ENCODE measurements around the gene BTBD10.
"Not testable (repeated sequence)": the region's sequence is repeated elsewhere in the genome, so short reads cannot be mapped to it uniquely, and the experiment has no call there.

BTBD10 gene

GRCh38 chr11:13438291-13438690 is 24.7 kb downstream of the BTBD10 start:
- no peak for DNase-seq

DNA sequence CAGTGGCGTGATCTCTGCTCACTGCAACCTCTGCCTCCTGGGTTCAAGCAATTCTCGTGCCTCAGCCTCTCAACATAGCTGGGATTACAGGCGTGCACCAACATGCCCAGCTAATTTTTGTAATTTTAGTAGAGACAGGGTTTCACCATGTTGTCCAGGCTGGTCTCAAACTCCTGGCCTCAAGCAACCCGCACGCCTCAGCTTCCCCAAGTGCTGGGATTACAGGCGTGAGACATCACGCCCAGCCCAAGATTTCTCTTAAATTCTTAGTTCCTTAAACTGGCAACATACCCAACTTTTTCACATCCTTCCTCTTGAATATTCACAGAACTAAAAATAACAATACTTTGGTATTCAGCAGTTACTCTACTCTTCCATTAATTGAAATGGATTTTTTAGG is 26.2 kb downstream of the BTBD10 start:
- DNase-seq: not testable (repeated sequence)

GRCh38 chr11:13434247-13435205 is 28.5 kb downstream of the BTBD10 start:
- DNase-seq: no peak

GRCh38 chr11:13433437-13433836 is 29.6 kb downstream of the BTBD10 start:
- no peak for DNase-seq

DNA sequence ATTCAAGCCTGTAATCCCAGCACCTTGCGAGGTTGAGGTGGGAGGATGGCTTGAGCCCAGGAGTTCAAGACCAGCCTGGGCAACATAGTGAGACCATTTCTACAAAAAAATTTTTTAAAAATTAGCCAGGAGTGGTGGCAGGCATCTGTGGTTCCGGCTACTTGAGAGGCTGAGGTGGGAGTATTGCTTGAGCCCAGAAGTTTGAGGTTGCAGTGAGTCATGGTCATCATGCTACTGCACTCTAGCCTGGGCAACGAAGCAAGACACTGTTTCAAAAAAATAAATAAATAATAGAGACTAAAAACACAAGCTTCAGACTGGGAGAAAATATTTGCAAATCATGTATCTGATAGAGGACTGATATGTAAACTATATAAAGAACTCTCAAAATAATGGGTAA is 33.2 kb downstream of the BTBD10 start:
- DNase-seq: no peak

DNA sequence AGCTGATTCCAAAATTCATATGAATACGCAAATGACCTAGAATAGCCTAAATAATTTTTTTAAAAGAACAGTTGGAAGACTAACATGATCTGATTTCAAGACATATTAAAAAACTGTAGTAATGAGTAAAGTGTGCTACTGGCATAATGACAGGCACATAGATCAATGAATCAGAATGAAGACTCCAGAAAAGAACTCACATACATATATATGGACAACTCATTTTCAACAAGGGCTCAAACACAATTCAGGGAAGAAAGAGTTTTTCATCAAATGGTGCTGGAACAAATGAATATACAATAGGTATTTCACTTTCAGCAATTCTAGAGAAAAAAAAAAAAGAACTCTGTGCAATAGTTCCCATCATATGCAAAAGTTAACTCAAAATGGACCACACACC is 33.7 kb downstream of the BTBD10 start:
- DNase-seq: no peak

- DNase-seq: no peak
These were observed 35.6 kb downstream of the BTBD10 start for GRCh38 chr11:13427440-13427839.

DNA sequence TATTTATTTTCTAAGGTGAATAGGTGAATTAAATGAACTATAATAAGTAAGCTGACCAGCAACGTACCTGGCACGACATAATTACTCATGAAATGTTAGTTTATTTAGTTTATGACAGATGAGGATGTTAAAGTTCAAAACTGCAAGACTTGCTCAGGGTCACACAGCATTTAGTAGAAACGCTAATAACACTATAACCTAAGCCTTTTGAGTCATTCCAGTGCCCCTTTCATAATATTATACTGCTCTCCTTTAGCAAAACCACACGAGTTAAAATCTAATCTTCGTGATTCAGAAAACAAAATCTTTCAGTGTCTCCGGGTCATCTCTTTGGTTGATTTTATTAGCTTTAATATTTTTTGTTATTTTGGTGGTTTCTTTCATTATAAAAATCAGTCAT is 39.6 kb downstream of the BTBD10 start:
- DNase-seq: no peak

DNA sequence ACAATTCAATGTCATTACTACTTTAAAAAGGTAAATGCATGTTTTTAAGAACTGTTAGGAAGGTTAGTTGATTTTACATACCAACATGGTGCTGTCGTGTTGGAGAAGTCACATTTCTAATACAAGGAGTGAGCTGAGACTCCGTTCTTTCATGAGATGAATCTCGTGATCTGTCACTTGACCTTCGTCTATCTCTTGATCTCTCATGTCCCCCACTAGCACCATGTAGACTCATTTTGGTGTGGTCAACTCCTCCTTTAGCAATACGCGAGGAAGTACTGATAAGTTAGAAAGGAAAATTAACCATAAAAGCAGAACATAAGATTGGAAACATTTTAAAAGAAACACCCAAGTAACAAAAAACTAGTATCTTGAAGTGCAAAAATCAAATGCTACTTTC is 41.5 kb downstream of the BTBD10 start:
- no peak for DNase-seq

DNA sequence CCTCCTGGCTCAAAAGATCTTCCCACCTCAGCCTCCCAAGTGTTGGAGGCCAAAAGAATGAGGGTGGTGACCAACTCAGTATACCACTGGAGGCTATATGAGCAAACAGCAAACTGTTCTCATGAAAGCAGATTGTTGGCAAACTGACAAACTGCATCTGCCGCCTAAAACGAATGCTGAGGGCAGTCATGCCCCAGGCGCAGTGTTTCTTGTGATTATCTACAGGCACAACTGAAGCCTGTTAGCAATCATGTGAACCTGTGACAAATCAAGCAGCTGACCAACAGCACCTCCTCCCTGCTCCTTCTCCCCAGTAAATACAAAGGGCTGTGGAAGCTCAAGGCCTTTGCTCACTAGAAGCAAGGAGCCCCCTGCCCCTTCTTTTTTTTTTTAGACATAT is 47.8 kb downstream of the BTBD10 start:
- no peak for DNase-seq

DNA sequence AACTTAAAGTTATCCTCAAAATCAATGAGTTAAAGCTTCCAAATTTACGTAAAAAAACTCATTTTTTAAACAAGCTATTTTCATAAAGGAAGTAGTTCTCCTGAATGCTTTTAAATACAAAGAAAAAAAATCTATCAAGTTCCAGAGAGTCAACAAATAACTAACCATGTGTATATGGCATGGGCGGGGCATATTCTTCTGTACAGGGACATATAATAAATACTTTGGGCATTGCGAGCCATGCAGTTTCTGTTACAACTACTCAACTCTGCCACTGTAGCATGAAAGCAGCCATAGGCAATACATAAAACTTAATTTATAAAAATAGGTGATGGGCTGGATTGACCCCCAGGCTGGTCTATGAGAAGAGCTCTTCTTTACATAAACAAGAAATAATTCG is 57.8 kb downstream of the BTBD10 start:
- no peak for DNase-seq

GRCh38 chr11:13398335-13398734 is 64.7 kb downstream of the BTBD10 start:
- not testable (repeated sequence) for DNase-seq

DNA sequence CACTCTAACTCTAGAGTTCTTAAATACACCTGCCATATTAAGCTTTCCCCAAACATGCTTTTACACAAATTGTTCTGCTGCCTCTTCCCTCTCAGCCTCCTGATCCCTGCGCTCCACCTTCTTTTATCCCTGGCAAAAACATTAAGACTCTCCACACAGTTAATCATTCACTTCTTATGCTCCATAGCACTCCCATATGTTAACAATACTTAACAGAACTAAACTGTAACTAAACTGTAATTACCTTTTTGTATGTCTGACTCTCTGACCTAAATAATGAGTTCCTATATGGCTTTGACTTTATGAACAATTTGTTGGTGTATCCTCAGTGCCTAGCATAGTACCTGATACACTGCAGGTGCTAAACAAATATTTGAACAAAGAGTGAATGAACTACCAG is 71.8 kb downstream of the BTBD10 start:
- DNase-seq: no peak

GRCh38 chr11:13388741-13389140 is 74.3 kb downstream of the BTBD10 start:
- DNase-seq: no peak

DNA sequence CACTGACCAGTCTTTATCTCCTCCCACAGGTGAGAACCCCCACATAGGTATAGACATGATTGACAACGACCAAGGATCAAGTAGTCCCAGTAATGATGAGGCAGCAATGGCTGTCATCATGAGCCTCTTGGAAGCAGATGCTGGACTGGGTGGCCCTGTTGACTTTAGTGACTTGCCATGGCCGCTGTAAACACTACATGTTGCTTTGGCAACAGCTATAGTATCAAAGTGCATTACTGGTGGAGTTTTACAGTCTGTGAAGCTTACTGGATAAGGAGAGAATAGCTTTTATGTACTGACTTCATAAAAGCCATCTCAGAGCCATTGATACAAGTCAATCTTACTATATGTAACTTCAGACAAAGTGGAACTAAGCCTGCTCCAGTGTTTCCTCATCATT is 76.5 kb downstream of the BTBD10 start:
- DNase-seq: no peak

DNA sequence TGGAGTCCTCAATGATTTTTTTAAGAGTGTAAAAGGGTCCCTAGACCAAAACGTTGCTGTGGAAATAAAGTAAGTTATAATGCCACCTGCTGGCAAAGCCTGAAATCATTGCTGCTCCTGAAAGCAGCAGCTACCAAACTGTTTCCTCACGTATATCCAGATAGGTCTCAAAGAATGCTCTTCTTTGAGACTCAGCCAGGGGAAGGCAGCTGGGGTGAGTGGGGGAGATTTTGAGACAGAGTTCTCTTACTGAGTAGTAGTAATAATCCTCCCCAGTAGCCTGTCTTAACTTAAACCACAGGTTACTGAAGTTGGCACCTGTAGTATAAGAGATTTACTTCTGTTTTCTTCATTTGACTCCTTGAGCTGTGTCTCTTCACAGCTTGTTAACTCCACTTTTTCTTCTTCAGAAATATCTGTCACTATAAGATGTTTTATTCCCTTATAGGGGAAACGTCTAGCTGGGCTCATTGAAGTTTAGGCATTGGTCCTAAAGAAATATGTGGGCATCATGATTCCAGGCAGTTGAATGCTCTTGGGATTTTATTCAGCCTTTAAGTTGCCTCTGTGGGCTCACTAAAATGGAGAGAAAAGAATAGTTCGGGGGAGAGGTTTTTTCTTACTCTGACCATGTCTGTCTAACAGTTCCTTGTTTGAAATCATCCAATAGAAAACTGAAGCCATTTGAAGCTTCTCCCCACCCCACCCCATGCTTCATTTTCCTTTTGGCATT is 77.9 kb downstream of the BTBD10 start:
- DNase-seq: peak; percentile 16

- DNase-seq: no peak
These were observed 80.3 kb downstream of the BTBD10 start for GRCh38 chr11:13382751-13383150.

DNA sequence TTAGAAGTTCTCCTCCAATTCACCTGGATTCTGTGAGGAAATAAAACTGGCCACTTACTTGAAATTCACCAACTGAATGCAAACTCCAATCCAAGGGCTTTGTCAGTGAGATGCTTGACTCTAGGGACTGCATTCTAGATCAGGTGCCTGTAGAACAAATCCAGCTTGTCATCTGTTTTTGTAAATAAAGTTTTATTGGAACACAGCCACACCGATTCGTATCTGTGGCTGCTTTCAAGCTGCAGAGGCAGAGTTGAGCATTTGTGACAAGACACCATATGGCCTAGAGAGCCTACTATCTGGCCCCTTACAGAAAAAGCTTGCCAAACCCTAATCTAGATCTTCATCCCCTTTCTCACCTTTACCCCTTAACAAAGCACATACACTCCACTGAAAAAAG is 82.3 kb downstream of the BTBD10 start:
- no peak for DNase-seq

- DNase-seq: no peak
These were observed 84.7 kb downstream of the BTBD10 start for GRCh38 chr11:13378316-13378715.

GRCh38 chr11:13376838-13377237 is 86.2 kb downstream of the BTBD10 start:
- no peak for DNase-seq

DNA sequence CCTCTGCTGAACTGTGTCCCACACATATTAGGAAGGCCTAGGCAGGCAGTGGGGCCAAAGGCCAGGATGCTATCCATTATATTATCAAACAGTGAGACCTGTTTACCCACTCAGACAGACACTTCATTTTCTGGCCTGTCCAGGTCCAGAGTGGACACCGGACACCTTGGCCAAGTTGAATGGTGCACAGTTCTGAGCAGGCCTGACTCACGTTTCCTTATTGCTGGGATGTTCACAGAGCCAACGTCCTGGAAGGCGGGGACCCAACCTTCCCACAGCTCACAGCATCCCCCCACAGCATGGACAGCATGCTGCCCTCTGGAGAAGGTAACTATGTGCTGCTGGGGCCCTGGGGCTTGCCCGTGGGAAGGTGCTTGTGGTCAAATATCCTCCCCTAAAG is 86.6 kb downstream of the BTBD10 start:
- DNase-seq: no peak

DNA sequence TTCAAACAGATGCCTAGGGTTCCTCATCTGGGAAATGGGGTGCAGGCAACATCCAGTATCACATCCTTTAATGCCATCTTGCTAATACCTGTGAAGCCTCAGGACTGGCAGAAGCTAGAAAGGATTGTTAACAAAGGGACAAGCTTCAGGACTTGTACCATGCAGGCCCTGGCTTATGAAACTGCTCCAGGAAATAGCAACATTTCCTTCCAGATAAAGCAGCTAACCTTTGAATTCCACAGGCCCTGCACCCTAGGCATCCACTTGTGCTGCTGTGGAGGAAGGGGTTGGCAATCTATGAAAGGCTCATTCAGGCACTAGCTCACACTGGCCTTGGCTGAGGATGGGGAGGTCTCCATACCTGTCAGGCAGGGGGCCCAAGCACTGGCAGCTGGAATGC is 87.2 kb downstream of the BTBD10 start:
- no peak for DNase-seq

DNA sequence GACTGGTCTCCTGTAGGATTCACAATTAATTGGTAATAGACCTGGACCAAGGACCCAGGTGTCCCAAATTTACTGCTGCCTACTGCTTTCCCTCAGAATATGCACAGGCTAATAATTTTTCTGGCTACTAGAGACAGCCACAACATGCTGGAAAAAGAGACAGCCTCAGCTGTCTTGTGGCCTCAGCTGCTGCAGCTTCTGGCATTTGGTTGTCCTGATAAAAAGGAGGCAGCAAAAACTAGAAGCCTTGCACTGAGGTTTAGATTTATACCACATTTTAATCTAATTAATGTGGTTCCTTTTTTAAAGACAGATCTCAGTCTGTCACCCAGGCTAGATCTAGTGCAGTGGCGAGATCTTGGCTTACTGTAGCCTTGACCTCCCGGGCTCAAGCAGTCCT is 89.8 kb downstream of the BTBD10 start:
- DNase-seq: no peak

GRCh38 chr11:13368041-13368446 is 95.0 kb downstream of the BTBD10 start:
- no peak for DNase-seq

Measured in activated naive CD4-positive, alpha-beta T cell treated with anti-CD3 and anti-CD28 coated beads, Interleukin-2, amount 50 U/mL, for 16 hours (primary cell).